IPS-NIHi7 (cell line): ENCODE data around the gene PAK4.
A peak's percentile ranks its signal among the peaks of the same experiment; 100 is the strongest.

Experiments used
- DNase-seq: peaks from one replicate; pipeline ENCODE4 v3.0.0; 2012; ENCODE audit warnings: mixed read lengths; ENCODE audit errors: extremely low spot score

The PAK4 gene

GRCh38 chr19:39165857-39166256 is 40.3 kb downstream of the PAK4 start:
- DNase-seq = no peak

- DNase-seq = no peak
These were observed 41.2 kb downstream of the PAK4 start for GRCh38 chr19:39166571-39167391.

- DNase-seq = peak; percentile 66
These were observed 42.1 kb downstream of the PAK4 start for GRCh38 chr19:39167461-39168257.

- DNase-seq = no peak
These were observed 42.9 kb downstream of the PAK4 start for GRCh38 chr19:39168258-39169142.

- no peak for DNase-seq
These were observed 43.7 kb downstream of the PAK4 start for GRCh38 chr19:39169143-39169810.

- no peak for DNase-seq
These were observed 45.0 kb downstream of the PAK4 start for GRCh38 chr19:39170386-39171231.

GRCh38 chr19:39171479-39172465 is 46.2 kb downstream of the PAK4 start:
- DNase-seq = no peak

GRCh38 chr19:39172700-39173501 is 47.3 kb downstream of the PAK4 start:
- DNase-seq = no peak

- DNase-seq = no peak
These were observed 48.0 kb downstream of the PAK4 start for GRCh38 chr19:39173502-39173991.

GRCh38 chr19:39174142-39174541 is 48.6 kb downstream of the PAK4 start:
- no peak for DNase-seq

GRCh38 chr19:39174558-39175544 is 49.3 kb downstream of the PAK4 start:
- DNase-seq = no peak

GRCh38 chr19:39175564-39175963 is 50.0 kb downstream of the PAK4 start:
- no peak for DNase-seq

- no peak for DNase-seq
These were observed 51.6 kb downstream of the PAK4 start for GRCh38 chr19:39177110-39177699.

- no peak for DNase-seq
These were observed 52.1 kb downstream of the PAK4 start for GRCh38 chr19:39177736-39178135.

- DNase-seq = no peak
These were observed 52.9 kb downstream of the PAK4 start for GRCh38 chr19:39178296-39179006.

- DNase-seq = no peak
These were observed 54.2 kb downstream of the PAK4 start for GRCh38 chr19:39179754-39180153.
